K562 (cell line): Measurements from ENCODE around the gene SLC9A1. TPM values are rescaled to one million over a fixed set of nuclear protein-coding genes. Genes with fewer than 3 reads are reported as not detected.
A peak's percentile ranks its signal among the peaks of the same experiment; 100 is the strongest.

Experiments used
- DNMT1 ChIP-seq: fragments of 450-650 bp; IDR thresholded peaks from 2 replicates; pipeline ENCODE4 v1.6.1; 2016; ENCODE audit warnings: antibody characterized with exemption, mild to moderate bottlenecking
- KDM1A ChIP-seq, 2 experiments: fragments of 450-650 bp; IDR thresholded peaks; 2 replicates each; pipeline ENCODE4 v1.6.1; 2016; ENCODE audit warnings: mild to moderate bottlenecking in 2 of 2
- KLF10 ChIP-seq: fragments of 250-450 bp; sonication (Bioruptor Pico); IDR thresholded peaks from 2 replicates; pipeline ENCODE4 v1.6.1; 2021; ENCODE audit warnings: matching md5 sums
- MED1 ChIP-seq: sonication (generic); formaldehyde crosslinking; IDR thresholded peaks from 2 replicates; pipeline ENCODE4 v1.8.1; 2023; ENCODE audit warnings: missing genetic modification reagents, borderline replicate concordance
- MIER1 ChIP-seq: fragments of 450-650 bp; IDR thresholded peaks from 2 replicates; pipeline ENCODE4 v1.6.1; 2016; ENCODE audit warnings: antibody characterized with exemption, mild to moderate bottlenecking, low read depth
- NFXL1 ChIP-seq: fragments of 450-650 bp; formaldehyde crosslinking; IDR thresholded peaks from 2 replicates; pipeline ENCODE4 v1.4.0; 2021; ENCODE audit warnings: mild to moderate bottlenecking
- NR3C1 ChIP-seq: sonication (generic); formaldehyde crosslinking; IDR thresholded peaks from 2 replicates; pipeline ENCODE4 v1.8.1; 2022; ENCODE audit warnings: missing genetic modification reagents
- SMARCC2 ChIP-seq: fragments of 450-650 bp; IDR thresholded peaks from 2 replicates; pipeline ENCODE4 v1.6.1; 2017; ENCODE audit warnings: antibody characterized with exemption, moderate library complexity, mild to moderate bottlenecking, low read depth
- SPI1 ChIP-seq: IDR thresholded peaks from 2 replicates; pipeline ENCODE4 v1.6.1; 2011; ENCODE audit warnings: low read depth, low read length, control low read depth, borderline replicate concordance
- TAF1 ChIP-seq: IDR thresholded peaks from 2 replicates; pipeline ENCODE4 v1.6.1; 2011; ENCODE audit warnings: mild to moderate bottlenecking, low read length, moderate library complexity; ENCODE audit not compliant: insufficient read depth, control insufficient read depth, severe bottlenecking; ENCODE audit errors: extremely low read depth
- TCF3 ChIP-seq: sonication (generic); formaldehyde crosslinking; IDR thresholded peaks from 2 replicates; pipeline ENCODE4 v1.4.0; 2020; ENCODE audit warnings: mild to moderate bottlenecking, missing genetic modification reagents
- TRIM24 ChIP-seq, 2 experiments: fragments of 450-650 bp; IDR thresholded peaks; 2 replicates each; pipeline ENCODE4 v1.6.1; 2016
- ZKSCAN3 ChIP-seq: fragments of 250-450 bp; sonication (Bioruptor Pico); IDR thresholded peaks from 2 replicates; pipeline ENCODE4 v1.4.0; 2020
- ZNF57 ChIP-seq: fragments of 450-650 bp; formaldehyde crosslinking; IDR thresholded peaks from 2 replicates; pipeline ENCODE4 v1.4.0; 2020; ENCODE audit warnings: mild to moderate bottlenecking, moderate library complexity
- ZNF764 ChIP-seq: fragments of 250-450 bp; sonication (Bioruptor Pico); IDR thresholded peaks from 2 replicates; pipeline ENCODE4 v1.4.0; 2020; ENCODE audit warnings: low read depth, mild to moderate bottlenecking, moderate library complexity
- polyA plus RNA-seq, 8 experiments: library from polyadenylated mRNA; depleted of rRNA in 4 of 8; stranded (reverse) in 5 of 8; unstranded in 3 of 8; fragments of >200 nt; fragmentation: Nextera tagmentation in 2 of 8; fragmentation: Illumina TruSeq in 1 of 8; extraction: Ambion mirVana in 2 of 8; extraction: Trizol in 1 of 8; gene quantifications; 2 replicates each; pipeline versions ENCODE4 v1.2.1 to v1.2.3, GENCODE V29; 2011 to 2014; ENCODE audit warnings: inconsistent platforms in 1 of 8, missing spikeins in 1 of 8
- total RNA-seq, 7 experiments: library from RNA; depleted of rRNA in 6 of 7; stranded (reverse); fragments of >200 nt in 6 of 7; fragmentation: Illumina TruSeq in 2 of 7; extraction: Trizol in 2 of 7; gene quantifications; 2 replicates each; pipeline versions ENCODE4 v1.2.1 to v1.2.3, GENCODE V29; 2011 to 2021; ENCODE audit warnings: low replicate concordance in 1 of 7
- TF ChIP-seq, protein P1 (sequence below), 2 experiments: fragments of 450-650 bp; IDR thresholded peaks; 2 replicates each; pipeline ENCODE4 v1.6.1; 2016; ENCODE audit warnings: mild to moderate bottlenecking in 2 of 2, borderline replicate concordance in 1 of 2, low read depth in 1 of 2, moderate library complexity in 1 of 2
- TF ChIP-seq, protein P2 (sequence below): fragments of 250-450 bp; sonication (Bioruptor Pico); IDR thresholded peaks from 2 replicates; pipeline ENCODE4 v1.8.0; 2022; ENCODE audit warnings: inconsistent platforms, mild to moderate bottlenecking, moderate library complexity, borderline replicate concordance
- TF ChIP-seq, protein P3 (sequence below): fragments of 450-650 bp; formaldehyde crosslinking; IDR thresholded peaks from 2 replicates; pipeline ENCODE4 v1.4.0; 2022; ENCODE audit warnings: mild to moderate bottlenecking, moderate library complexity

Gene SLC9A1
- total and polyA plus RNA-seq, 9 of the 15 experiments (the other 6 are each of a cell fraction or from before 2014, with no cell fraction given), result 0.59 to 14.4 (median 2.0) TPM

DNA sequence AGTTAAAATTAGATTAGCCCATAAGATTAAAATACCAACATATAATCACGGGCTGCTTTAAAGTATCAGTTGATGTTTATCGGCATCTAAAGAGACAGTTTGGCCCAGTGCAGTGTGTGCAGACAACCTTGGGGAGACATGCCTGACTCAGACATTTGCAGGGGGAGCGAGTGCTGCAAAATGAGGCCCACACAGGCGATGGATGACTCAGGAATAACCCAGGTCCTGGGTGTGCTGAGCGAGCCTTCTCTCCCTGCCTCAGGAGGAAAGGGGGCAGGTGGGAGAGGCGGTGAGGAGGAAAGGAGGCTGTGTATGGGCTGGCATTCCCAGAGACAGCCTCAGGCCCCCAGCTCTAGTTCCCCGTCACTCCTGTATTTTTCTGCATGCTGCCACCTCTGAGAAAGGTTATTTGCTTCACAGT is 9.0 kb downstream of the SLC9A1 start (continued):
- TF ChIP-seq, protein P1, sequence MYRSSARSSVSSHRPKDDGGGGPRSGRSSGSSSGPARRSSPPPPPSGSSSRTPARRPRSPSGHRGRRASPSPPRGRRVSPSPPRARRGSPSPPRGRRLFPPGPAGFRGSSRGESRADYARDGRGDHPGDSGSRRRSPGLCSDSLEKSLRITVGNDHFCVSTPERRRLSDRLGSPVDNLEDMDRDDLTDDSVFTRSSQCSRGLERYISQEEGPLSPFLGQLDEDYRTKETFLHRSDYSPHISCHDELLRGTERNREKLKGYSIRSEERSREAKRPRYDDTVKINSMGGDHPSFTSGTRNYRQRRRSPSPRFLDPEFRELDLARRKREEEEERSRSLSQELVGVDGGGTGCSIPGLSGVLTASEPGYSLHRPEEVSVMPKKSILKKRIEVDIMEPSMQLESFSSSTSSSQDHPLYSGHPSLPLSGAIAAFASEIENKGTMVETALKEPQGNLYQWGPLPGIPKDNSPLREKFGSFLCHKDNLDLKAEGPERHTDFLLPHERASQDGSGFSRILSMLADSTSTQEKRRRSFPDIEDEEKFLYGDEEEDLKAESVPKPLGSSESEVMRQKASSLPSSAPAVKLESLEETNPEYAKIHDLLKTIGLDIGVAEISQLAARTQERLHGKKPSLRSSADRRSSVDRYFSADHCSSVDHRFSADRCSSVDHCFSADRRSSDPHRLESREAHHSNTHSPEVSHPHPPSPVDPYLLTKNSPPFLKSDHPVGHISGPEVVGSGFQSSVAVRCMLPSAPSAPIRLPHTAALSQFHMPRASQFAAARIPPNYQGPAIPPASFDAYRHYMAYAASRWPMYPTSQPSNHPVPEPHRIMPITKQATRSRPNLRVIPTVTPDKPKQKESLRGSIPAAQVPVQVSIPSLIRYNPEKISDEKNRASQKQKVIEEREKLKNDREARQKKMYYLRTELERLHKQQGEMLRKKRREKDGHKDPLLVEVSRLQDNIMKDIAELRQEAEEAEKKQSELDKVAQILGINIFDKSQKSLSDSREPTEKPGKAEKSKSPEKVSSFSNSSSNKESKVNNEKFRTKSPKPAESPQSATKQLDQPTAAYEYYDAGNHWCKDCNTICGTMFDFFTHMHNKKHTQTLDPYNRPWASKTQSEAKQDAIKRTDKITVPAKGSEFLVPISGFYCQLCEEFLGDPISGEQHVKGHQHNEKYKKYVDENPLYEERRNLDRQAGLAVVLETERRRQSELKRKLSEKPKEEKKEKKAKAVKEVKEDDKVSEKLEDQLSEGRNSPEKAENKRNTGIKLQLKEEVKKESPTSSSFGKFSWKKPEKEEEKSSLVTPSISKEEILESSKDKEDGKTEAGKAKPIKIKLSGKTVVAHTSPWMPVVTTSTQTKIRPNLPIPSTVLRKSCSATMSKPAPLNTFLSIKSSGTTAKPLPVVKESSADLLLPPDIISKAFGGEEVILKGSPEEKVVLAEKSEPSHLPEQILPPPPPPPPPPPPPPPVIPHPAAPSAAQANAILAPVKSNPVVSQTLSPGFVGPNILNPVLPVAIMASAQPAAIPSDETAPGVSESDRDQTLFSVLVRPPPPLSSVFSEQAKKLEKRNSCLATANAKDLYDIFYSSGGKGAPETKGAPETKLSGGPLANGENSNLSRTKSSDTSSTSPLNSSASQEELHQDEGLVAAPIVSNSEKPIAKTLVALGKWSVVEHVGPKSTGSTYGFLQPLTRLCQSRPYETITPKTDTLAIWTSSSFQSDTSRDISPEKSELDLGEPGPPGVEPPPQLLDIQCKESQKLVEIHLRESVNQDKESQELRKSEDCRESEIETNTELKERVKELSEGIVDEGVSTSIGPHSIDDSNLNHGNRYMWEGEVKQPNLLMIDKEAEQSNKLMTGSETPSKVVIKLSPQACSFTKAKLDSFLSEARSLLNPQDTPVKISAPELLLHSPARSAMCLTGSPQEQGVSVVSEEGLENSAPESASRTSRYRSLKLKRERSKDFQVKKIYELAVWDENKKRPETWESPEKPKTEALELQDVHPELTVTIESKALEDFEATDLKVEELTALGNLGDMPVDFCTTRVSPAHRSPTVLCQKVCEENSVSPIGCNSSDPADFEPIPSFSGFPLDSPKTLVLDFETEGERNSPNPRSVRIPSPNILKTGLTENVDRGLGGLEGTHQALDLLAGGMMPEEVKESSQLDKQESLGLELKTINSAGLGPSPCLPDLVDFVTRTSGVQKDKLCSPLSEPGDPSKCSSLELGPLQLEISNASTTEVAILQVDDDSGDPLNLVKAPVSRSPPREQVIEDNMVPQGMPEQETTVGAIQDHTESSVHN (IDR thresholded peaks at IDR 0.05; ENCODE audit: borderline replicate concordance in 1 of 2, low read depth in 1 of 2), result no peak
- TF ChIP-seq KLF10 (CRISPR knock-in tag), result no peak
- TF ChIP-seq DNMT1, result no peak
- no peak for TF ChIP-seq MIER1
- TF ChIP-seq, protein P2, sequence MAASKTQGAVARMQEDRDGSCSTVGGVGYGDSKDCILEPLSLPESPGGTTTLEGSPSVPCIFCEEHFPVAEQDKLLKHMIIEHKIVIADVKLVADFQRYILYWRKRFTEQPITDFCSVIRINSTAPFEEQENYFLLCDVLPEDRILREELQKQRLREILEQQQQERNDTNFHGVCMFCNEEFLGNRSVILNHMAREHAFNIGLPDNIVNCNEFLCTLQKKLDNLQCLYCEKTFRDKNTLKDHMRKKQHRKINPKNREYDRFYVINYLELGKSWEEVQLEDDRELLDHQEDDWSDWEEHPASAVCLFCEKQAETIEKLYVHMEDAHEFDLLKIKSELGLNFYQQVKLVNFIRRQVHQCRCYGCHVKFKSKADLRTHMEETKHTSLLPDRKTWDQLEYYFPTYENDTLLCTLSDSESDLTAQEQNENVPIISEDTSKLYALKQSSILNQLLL, result no peak
- TF ChIP-seq ZNF57 (CRISPR knock-in tag), result no peak
- no peak for TF ChIP-seq TAF1
- no peak for TF ChIP-seq NR3C1 (CRISPR knock-in tag)
- TF ChIP-seq TRIM24 (IDR thresholded peaks at IDR 0.05), result no peak
- TF ChIP-seq ZNF764, result no peak
- TF ChIP-seq KDM1A (IDR thresholded peaks at IDR 0.05), result no peak
- no peak for TF ChIP-seq ZKSCAN3 (CRISPR knock-in tag)
- no peak for TF ChIP-seq TCF3
- no peak for TF ChIP-seq SPI1
- TF ChIP-seq NFXL1 (CRISPR knock-in tag), result no peak
- no peak for TF ChIP-seq MED1
- TF ChIP-seq SMARCC2, result peak; percentile 50; the same call in 1 of the 2 replicates
- TF ChIP-seq, protein P3, sequence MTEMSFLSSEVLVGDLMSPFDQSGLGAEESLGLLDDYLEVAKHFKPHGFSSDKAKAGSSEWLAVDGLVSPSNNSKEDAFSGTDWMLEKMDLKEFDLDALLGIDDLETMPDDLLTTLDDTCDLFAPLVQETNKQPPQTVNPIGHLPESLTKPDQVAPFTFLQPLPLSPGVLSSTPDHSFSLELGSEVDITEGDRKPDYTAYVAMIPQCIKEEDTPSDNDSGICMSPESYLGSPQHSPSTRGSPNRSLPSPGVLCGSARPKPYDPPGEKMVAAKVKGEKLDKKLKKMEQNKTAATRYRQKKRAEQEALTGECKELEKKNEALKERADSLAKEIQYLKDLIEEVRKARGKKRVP (CRISPR knock-in tag), result no peak
